BJ (cell line): ENCODE data around the gene SNRNP70. TPM values are rescaled to one million over a fixed set of nuclear protein-coding genes. Genes with fewer than 3 reads are reported as not detected.

Experiments used
- CTCF ChIA-PET: fragments of 350-600 bp; formaldehyde crosslinking; extraction: SDS; loops from one replicate; lab custom pipeline; 2021; ENCODE audit warnings: antibody characterized with exemption, inconsistent platforms; lab: Yijun Ruan, JAX
- POLR2A ChIA-PET: fragments of 300-600 bp; sonication (Branson Sonifier 250); formaldehyde crosslinking; extraction: SDS; loops from one replicate; lab custom pipeline; 2021; ENCODE audit warnings: antibody characterized with exemption; lab: Charles Lee
- DNase-seq: peaks from one replicate; pipeline ENCODE4 v3.0.0-alpha.2; 2011; ENCODE audit warnings: low read depth
- H3K27me3 ChIP-seq: 2 replicates; pipeline ENCODE4 v1.6.0; 2011; ENCODE audit warnings: low read length; ENCODE audit not compliant: control insufficient read depth, insufficient read depth
- H3K36me3 ChIP-seq: 2 replicates; pipeline ENCODE4 v1.5.1; 2011; ENCODE audit warnings: low read length; ENCODE audit not compliant: control insufficient read depth, insufficient read depth
- H3K4me3 ChIP-seq: 2 replicates; pipeline ENCODE4 v1.5.1; 2011; ENCODE audit warnings: low read depth, mild to moderate bottlenecking, control low read depth, low read length
- polyA plus RNA-seq: library from polyadenylated mRNA; depleted of rRNA; stranded (reverse); fragments of >200 nt; gene quantifications from 2 replicates; pipeline ENCODE4 v1.2.3, GENCODE V29; 2011
- TF ChIP-seq, protein P1 (sequence below): IDR thresholded peaks from 2 replicates; pipeline ENCODE4 v1.5.1; 2011; ENCODE audit warnings: low read depth, mild to moderate bottlenecking, control low read depth, inconsistent platforms, low read length, moderate library complexity; ENCODE audit not compliant: insufficient read depth

SNRNP70 gene
- polyA plus RNA-seq, 1 experiment, result 268 TPM

DNA sequence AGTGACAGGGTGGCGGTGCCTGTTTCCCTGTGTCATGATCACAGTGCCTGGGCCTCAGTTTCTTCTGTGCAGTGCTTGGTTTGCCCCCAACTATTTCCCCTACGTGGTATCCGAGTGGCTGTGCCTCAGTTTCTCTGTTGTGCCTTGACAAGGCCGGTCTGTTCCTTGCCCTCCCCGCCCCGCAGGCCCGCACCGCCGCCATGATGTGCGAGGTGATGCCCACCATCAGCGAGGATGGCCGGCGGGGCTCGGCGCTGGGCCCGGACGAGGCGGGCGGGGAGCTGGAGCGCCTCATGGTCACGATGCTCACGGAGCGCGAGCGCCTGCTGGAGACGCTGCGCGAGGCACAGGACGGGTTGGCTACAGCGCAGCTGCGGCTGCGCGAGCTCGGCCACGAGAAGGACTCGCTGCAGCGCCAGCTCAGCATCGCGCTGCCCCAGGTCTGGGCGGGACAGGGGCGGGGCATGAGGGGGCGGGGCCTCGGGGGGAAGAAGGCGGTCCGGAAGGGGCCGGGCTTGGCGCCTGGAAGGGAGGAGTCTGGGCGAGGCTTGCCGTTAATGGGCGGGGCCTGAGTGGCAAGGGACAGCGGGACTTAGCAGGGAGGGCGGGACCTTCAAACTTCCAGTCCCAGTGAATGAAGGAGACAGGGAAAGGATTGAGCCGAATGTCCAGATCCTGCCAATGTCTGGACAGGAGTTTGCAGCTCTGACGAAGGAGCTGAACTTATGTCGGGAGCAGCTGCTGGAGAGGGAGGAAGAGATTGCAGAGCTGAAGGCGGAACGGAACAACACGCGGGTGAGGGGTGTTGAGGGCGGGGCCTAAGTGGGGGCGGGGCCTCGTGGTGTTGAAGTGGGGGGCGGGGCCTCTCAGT, 42.7 kb downstream of the SNRNP70 start:
- peak overlapping the region; percentile 40 for H3K4me3 ChIP-seq
- ChIA-PET CTCF (interaction anchor here (0.8 to 1.8 kb wide), 5 partner anchors 11 to 134 kb away, joined by 3 to 5 read pairs (median 4); partner anchors contain the start of gene RUVBL2), POLR2A (interaction anchor here (0.6 to 1.0 kb wide), 5 partner anchors 9 to 291 kb away, joined by 3 to 12 read pairs (median 3); no protein-coding TSS in a partner anchor)
- H3K36me3 ChIP-seq, result no peaks in the 10 kb centered on the region
- DNase-seq, result peak; percentile 77
- TF ChIP-seq, protein P1, sequence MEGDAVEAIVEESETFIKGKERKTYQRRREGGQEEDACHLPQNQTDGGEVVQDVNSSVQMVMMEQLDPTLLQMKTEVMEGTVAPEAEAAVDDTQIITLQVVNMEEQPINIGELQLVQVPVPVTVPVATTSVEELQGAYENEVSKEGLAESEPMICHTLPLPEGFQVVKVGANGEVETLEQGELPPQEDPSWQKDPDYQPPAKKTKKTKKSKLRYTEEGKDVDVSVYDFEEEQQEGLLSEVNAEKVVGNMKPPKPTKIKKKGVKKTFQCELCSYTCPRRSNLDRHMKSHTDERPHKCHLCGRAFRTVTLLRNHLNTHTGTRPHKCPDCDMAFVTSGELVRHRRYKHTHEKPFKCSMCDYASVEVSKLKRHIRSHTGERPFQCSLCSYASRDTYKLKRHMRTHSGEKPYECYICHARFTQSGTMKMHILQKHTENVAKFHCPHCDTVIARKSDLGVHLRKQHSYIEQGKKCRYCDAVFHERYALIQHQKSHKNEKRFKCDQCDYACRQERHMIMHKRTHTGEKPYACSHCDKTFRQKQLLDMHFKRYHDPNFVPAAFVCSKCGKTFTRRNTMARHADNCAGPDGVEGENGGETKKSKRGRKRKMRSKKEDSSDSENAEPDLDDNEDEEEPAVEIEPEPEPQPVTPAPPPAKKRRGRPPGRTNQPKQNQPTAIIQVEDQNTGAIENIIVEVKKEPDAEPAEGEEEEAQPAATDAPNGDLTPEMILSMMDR, result peak; percentile 20; the same call in 1 of the 2 replicates
- peaks cover 2% of the 10 kb centered on the region for H3K27me3 ChIP-seq

DNA sequence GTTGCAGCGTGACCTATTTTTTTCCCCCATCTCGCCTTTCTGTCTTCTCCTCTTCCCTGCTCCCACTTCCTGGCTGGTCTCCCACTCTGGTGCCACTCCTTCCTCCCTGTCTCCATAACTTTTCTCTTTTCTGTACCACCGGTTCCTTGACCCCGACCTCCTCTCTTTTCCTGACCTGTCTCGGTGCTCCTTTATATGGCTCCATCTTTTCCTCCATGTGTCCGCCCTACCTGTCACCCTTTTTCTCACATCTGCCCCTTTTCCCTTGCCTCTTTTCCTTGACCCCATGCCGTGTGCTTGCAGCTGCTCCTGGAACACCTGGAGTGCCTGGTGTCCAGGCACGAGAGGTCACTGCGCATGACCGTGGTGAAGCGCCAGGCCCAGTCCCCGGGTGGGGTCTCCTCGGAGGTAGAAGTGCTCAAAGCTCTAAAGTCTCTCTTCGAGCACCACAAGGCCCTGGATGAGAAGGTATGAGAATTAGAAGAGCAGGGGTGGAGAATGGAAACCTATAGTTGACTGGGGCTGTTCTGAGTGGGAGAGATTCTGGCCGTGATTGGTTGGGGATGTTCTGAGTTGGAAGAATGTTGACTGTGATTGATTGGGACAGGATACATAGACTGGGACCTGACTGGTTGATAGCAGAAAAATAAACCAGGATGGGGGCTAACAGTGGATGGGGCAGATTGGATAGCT, 43.4 kb downstream of the SNRNP70 start:
- ChIA-PET CTCF (interaction anchor here (0.8 to 1.8 kb wide), 5 partner anchors 11 to 73 kb away, joined by 3 to 5 read pairs (median 4); partner anchors contain the start of gene LIN7B), POLR2A (no interaction called here)
- Histone ChIP-seq H3K4me3 (no peak overlapping the region; the same call in 1 of the 2 replicates), H3K27me3 (peaks cover 2% of the 10 kb centered on the region), H3K36me3 (no peaks in the 10 kb centered on the region)
- TF ChIP-seq, protein P1, result no peak
- no peak for DNase-seq

DNA sequence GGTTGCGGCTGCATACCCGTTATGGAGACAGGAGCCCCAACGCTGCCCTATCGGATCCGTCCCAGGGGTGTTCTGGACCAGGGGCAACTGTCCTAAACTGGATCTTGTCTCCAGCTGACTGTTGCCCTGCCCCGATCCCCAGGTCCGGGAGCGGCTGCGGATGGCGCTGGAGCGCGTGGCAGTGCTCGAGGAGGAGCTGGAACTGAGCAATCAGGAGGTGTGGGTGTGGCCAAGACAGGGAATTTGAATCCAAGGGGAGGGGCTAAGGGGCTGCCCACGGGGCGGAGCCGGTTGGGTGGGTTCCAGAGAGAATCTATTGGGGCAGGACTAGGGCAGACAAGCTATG, 44.0 kb downstream of the SNRNP70 start:
- H3K27me3 ChIP-seq, result peaks cover 2% of the 10 kb centered on the region
- ChIA-PET CTCF (interaction anchor here (0.8 to 1.7 kb wide), 3 partner anchors 11 to 73 kb away, joined by 3 to 4 read pairs (median 3); partner anchors contain the start of gene LIN7B), POLR2A (no interaction called here)
- DNase-seq, result no peak
- H3K4me3 ChIP-seq, result no peak overlapping the region
- TF ChIP-seq, protein P1, result no peak
- no peaks in the 10 kb centered on the region for H3K36me3 ChIP-seq

DNA sequence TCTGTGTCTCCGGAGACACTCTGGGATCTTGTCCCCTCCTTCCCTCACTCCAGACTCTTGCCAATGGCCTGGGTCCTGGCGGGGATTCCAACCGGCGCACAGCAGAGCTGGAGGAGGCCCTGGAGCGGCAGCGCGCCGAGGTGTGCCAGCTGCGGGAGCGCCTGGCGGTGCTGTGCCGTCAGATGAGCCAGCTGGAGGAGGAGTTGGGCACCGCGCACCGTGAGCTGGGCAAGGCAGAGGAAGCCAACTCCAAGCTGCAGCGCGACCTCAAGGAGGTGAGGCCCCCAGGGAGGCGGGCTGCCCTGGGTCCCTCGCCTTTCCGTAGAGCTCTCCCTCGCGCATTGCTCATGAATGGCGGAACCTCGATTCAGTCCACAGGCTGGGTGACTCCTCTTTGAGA, 45.1 kb downstream of the SNRNP70 start:
- Histone ChIP-seq H3K36me3 (no peaks in the 10 kb centered on the region), H3K27me3 (no peaks in the 10 kb centered on the region), H3K4me3 (no peak overlapping the region)
- DNase-seq, result no peak
- CTCF ChIA-PET, result interaction anchor here (1.7 kb wide), 1 partner anchor 12 kb away, joined by 4 read pairs; no protein-coding TSS in a partner anchor
- POLR2A ChIA-PET, result no interaction called here
- TF ChIP-seq, protein P1, result no peak
